Suprapubic skin (tissue), 4 donors: ENCODE data around the gene RGPD8. TPM values are rescaled to one million over a fixed set of nuclear protein-coding genes. Genes with fewer than 3 reads are reported as not detected.
"Not testable (repeated sequence)": the region's sequence is repeated elsewhere in the genome, so short reads cannot be mapped to it uniquely, and the experiment has no call there.

Source experiments
- DNase-seq, 2 donors: peaks; one replicate each; pipeline ENCODE4 v3.0.0-alpha.2; 2019; ENCODE audit warnings: low spot score in 2 of 2
- H3K27ac ChIP-seq: fragments of 200-600 bp; sonication (generic); one replicate; pipeline ENCODE4 v1.5.1; 2019
- H3K27me3 ChIP-seq: fragments of 200-600 bp; sonication (generic); one replicate; pipeline ENCODE4 v1.5.1; 2019
- H3K36me3 ChIP-seq: fragments of 200-600 bp; sonication (generic); one replicate; pipeline ENCODE4 v1.5.1; 2019
- H3K4me1 ChIP-seq: fragments of 200-600 bp; sonication (generic); one replicate; pipeline ENCODE4 v1.5.1; 2019
- H3K4me3 ChIP-seq: fragments of 200-600 bp; sonication (generic); one replicate; pipeline ENCODE4 v1.5.1; 2019; ENCODE audit warnings: mild to moderate bottlenecking
- H3K9me3 ChIP-seq: fragments of 200-600 bp; sonication (generic); one replicate; pipeline ENCODE4 v1.5.1; 2019
- EP300 ChIP-seq: sonication (generic); formaldehyde crosslinking; IDR thresholded peaks from one replicate; pipeline ENCODE4 v1.6.1; 2017; ENCODE audit warnings: antibody characterized with exemption
- WGBS: methylation state at CpG from one replicate; pipeline ENCODE4 v1.1.5; 2018; 5-methylcytosine and 5-hydroxymethylcytosine counted together
- total RNA-seq, 4 donors: library from RNA; depleted of rRNA; stranded (reverse); fragments of >200 nt; gene quantifications; one replicate each; pipeline ENCODE4 v1.1.0, GENCODE V29; 2016
- TF ChIP-seq, protein P1 (sequence below), 2 donors: fragments of 200-600 bp in 1 of 2; fragments of 450-650 bp in 1 of 2; sonication (generic) in 1 of 2; IDR thresholded peaks; one replicate each; pipeline ENCODE4 v1.5.1; 2016 to 2019; ENCODE audit warnings: antibody characterized with exemption in 2 of 2, mild to moderate bottlenecking in 1 of 2, moderate library complexity in 1 of 2

The RGPD8 gene
- total RNA-seq, 4 donors from 2014 or later: 12.1 to 69.9 (median 19.1) TPM

DNA sequence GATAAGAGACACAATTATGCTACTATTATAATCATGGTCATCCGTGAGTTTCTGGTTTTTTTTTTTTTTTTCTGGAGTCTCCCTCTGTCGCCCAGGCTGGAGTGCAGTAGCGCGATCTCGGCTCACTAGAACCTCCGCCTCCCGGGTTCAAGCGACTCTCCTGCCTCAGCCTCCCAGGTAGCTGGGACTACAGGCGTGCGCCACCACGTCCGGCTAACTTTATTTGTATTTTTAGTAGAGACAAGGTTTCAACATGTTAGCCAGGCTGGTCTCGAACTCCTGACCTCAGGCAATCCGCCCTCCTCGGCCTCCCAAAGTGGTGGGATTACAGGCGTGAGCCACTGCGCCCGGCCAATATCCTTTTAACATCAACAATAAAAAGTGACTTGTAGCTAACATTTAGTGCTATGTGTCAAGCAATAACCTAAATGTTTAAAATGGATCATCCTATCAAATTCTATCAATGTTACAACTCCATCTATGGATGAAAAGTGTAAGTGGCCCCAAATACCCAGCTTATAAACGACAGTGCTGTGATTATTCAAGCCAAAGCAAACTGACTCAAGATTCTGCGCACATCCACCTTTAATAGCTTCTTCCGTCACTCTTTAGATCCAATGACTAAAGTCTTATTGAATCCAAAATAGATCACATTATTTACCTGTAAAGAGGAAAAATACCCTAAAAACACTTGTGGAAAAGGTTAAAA, 1.7 kb downstream of the RGPD8 start:
- not testable (repeated sequence) for H3K4me1 ChIP-seq, DNase-seq, H3K36me3 ChIP-seq, H3K9me3 ChIP-seq, H3K27me3 ChIP-seq, H3K27ac ChIP-seq
- peak overlapping the region; percentile 63 for H3K4me3 ChIP-seq
- 94% methylated on average over 21 of the region's 21 CpGs for WGBS

DNA sequence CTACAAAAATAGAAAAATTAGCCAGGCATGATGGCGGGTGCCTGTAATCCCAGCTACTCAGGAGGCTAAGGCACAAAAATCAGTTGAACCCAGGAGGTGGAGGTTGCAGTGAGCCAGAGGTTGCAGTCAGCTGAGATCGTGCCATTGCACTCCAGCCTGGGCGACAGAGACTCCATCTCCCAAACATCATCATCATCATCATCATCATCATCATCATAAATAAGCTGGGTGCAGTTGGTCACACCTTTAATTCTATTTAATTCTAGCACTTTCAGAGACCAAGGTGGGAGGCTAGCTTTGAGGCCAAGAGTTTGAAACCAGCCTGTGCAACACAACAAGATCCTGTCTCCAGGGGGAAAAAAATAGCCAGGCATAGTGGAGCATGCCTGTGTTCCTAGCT, 8.9 kb downstream of the RGPD8 start:
- not testable (repeated sequence) for H3K27ac ChIP-seq, DNase-seq, H3K27me3 ChIP-seq, H3K9me3 ChIP-seq, H3K4me1 ChIP-seq, H3K36me3 ChIP-seq, H3K4me3 ChIP-seq
- no CpG with 5 or more reads among the region's 3 CpGs for WGBS

DNA sequence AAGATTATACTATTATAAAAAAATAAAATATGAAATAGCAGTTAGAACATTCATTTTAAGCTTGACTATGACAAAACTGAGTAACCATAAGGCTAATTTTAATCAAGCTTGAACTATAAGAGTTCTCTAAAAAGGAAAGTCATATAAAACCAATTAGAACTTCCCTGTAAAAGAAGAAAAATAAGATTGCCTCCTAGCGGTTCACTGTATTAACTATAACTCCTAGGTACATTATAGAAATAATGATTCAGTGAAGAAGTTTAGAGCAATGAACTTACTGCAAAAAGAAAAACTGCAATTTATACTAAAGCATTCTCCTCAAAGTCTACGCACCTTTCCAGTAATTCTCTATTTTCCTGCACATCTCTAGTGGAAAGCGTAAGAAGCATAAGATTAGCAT, 16.6 kb downstream of the RGPD8 start:
- DNase-seq, H3K36me3 ChIP-seq, H3K27me3 ChIP-seq, H3K4me3 ChIP-seq, H3K4me1 ChIP-seq, H3K9me3 ChIP-seq, H3K27ac ChIP-seq: not testable (repeated sequence)
- whole genome bisulfite sequencing: 97% methylated on average over 3 of the region's 3 CpGs

DNA sequence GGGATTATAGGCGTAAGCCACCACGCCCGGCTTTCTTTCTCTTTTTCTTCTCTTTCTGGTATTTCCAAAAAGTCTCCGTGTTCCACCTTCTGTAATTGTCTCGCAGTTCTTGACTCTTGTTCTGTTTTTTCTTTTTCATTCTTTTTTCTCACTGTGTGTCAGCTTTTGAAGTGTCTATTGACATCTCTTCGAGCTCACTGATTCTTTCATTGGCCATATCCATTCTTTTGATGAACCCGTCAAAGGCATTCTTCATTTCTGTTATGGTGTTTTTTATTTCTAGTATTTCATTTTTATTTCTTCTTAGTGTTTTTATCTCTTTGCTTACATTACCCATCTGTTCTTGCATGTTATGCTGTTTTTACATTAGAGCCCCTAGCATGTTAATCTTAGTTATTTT, 73.4 kb downstream of the RGPD8 start:
- not testable (repeated sequence) for DNase-seq, H3K4me3 ChIP-seq, H3K27me3 ChIP-seq, H3K9me3 ChIP-seq, H3K27ac ChIP-seq, H3K4me1 ChIP-seq, H3K36me3 ChIP-seq
- WGBS: 95% methylated on average over 7 of the region's 7 CpGs

DNA sequence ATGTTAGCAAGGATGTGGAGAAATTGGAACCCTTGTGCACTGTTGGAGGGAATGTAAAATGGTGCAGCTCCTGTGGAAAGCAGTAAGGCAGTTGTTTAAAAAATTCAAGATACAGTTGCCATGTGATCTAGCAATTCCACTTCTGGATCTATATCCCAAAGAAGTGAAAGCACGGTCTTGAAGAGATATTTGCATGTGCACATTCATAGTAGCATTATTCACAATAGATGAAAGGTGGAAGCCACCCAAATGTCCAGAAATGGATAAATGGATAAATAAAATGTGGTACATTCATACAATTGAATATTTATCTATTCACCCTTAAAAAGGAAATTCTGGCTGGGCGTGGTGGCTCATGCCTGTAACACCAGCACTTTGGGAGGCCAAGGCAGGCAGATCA, 79.1 kb downstream of the RGPD8 start:
- DNase-seq, H3K27me3 ChIP-seq, H3K27ac ChIP-seq, H3K4me1 ChIP-seq, H3K4me3 ChIP-seq, H3K36me3 ChIP-seq, H3K9me3 ChIP-seq: not testable (repeated sequence)
- WGBS: 96% methylated on average over 2 of the region's 2 CpGs

DNA sequence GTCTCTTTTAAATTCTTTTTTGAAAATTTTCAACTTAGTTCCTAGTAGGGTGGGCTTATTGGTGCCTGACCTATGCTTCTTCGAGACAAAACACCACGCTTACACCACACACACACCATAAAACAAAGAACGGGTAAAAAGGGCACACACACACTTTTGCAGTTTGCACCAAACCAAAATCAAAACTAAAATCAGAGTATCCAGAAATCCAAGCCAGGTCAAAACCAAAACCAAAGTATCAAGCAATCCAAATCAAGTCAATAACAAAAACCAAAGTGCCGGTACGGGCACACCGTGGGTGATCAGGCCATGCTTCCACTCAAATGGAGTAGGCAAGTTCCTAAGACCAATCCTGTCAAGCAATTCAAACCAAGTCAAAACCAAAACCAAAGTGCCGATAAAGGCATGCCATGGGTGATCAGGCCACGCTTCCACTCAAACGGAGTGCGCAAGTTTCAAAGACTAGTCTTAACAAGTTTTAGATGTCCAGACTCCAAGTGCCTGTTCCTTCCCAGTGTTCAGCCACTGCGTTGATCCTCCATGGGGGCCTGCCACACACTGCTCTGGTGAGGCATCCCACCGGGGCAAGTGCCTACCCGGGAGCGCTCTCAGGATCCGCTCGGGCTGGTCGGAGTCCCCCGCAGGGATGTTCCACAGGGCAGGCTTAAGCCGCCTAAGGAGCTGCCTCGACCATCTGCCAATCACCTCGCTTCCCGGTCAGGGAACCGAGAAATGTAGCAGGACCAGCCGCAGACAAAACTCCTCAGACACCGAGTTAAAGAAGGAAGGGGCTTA, 80.4 kb downstream of the RGPD8 start:
- not testable (repeated sequence) for H3K4me3 ChIP-seq, H3K36me3 ChIP-seq, H3K4me1 ChIP-seq, H3K27ac ChIP-seq, H3K27me3 ChIP-seq, H3K9me3 ChIP-seq, DNase-seq
- 98% methylated on average over 6 of the region's 25 CpGs for WGBS

DNA sequence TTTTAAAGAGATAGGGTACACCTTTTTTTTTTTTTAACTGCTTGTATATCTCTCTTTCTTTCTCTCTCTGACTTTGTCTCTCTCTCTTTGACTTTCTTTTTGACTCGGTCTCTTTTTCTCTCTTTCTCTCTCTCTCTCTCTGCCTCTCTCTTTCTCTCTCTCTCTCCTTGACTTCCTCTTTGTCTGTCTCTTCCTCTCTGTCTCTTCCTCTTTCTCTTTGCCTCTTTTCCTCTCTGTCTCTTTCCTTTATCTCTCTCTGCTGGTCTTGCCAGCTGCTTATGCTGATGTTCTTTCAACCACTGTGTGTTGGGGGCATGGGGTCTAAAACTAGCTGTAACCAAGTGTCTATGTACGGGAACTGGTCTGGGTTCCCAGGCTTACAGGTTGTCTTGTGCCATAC, 81.2 kb downstream of the RGPD8 start:
- WGBS: 91% methylated on average over 2 of the region's 2 CpGs
- H3K9me3 ChIP-seq, H3K27me3 ChIP-seq, DNase-seq, H3K4me1 ChIP-seq, H3K36me3 ChIP-seq, H3K27ac ChIP-seq, H3K4me3 ChIP-seq: not testable (repeated sequence)

DNA sequence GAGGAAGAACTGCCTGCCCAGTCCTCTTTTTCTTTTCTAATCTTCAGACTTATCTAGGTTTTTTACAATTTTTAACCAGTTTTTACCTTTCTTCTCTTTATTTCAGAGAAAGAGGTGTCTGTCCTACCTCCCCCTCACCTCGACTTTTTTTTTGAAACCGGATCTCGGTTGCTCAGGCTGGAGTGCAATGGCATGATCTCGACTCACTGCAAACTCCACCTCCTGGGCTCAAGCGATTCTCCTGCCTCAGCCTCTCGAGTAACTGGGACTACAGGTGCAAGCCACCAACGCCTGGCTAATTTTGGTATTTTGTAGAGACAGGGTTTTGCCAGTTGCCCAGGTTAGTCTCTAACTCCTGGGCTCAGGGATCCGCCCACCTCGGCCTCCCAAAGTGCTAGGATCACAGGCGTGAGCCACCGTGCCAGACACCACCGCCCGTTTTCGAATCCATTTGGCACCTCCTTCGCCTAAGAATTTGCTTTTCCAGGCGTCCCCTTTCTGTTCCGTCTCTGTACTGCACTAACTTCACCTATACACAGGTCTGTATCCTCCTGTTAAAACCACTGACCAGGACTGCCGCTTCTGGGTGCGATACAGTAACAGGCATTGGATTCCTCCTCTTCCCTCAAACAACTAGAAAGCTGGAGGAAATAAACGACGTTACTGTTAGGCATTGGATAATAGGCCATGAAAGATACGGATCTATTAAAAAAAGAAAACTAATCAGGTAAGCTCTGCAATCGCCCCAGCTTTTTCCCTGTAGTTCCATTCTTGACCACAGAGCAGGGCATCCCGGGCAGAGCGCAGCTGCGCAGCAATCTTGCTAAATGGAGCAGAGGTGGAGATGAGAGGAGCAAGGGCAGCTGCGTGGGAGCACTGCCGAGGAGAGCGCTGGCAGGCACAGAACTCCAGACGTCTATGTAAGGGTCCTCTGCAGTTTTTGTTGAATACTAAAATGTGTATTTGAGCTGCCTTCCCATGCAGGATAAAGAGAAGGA, 88.1 kb downstream of the RGPD8 start:
- no peaks in the 10 kb centered on the region for H3K9me3 ChIP-seq
- H3K27me3 ChIP-seq: no peaks in the 10 kb centered on the region
- H3K36me3 ChIP-seq: peaks cover 3% of the 10 kb centered on the region
- no peak for TF ChIP-seq EP300
- TF ChIP-seq, protein P1, sequence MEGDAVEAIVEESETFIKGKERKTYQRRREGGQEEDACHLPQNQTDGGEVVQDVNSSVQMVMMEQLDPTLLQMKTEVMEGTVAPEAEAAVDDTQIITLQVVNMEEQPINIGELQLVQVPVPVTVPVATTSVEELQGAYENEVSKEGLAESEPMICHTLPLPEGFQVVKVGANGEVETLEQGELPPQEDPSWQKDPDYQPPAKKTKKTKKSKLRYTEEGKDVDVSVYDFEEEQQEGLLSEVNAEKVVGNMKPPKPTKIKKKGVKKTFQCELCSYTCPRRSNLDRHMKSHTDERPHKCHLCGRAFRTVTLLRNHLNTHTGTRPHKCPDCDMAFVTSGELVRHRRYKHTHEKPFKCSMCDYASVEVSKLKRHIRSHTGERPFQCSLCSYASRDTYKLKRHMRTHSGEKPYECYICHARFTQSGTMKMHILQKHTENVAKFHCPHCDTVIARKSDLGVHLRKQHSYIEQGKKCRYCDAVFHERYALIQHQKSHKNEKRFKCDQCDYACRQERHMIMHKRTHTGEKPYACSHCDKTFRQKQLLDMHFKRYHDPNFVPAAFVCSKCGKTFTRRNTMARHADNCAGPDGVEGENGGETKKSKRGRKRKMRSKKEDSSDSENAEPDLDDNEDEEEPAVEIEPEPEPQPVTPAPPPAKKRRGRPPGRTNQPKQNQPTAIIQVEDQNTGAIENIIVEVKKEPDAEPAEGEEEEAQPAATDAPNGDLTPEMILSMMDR (IDR thresholded peaks at IDR 0.05): no peak
- H3K27ac ChIP-seq: no peak overlapping the region
- DNase-seq: no peak
- 91% methylated on average over 30 of the region's 30 CpGs for WGBS
- no peak overlapping the region for H3K4me3 ChIP-seq
- no peaks in the 10 kb centered on the region for H3K4me1 ChIP-seq
